IMR-90 (cell line): ENCODE data around the gene MTCH2. TPM values are rescaled to one million over a fixed set of nuclear protein-coding genes. Genes with fewer than 3 reads are reported as not detected.

Source experiments
- ATAC-seq: fragments of 200-7000 bp; cut with Tn5 transposase; 2 replicates; pipeline ENCODE4 v1.9.1; 2020; ENCODE audit warnings: low read depth, mild to moderate bottlenecking, moderate library complexity
- BruUV-seq: library from RNA; stranded (reverse); fragments of 400-500 nt; replicated peaks from 2 replicates; lab custom pipeline; 2021; lab: Mats Ljungman, UMichigan
- CTCF ChIA-PET: fragments of 300-600 bp; formaldehyde crosslinking; extraction: SDS; loops from one replicate; lab custom pipeline; 2021; ENCODE audit warnings: antibody characterized with exemption; lab: Yijun Ruan, JAX
- POLR2A ChIA-PET: fragments of 300-600 bp; sonication (Branson Sonifier 250); formaldehyde crosslinking; loops from one replicate; lab custom pipeline; 2022; ENCODE audit warnings: antibody characterized with exemption; ENCODE audit not compliant: unreplicated experiment; lab: Charles Lee
- DNase-seq: peaks from one replicate; pipeline ENCODE4 v3.0.0; 2013
- H2AFZ ChIP-seq: replicated peaks from 2 replicates; pipeline ENCODE3; 2013; ENCODE audit warnings: low read length, mild to moderate bottlenecking; ENCODE audit not compliant: poor library complexity
- H2AK5ac ChIP-seq: 2 replicates; pipeline ENCODE4 v1.6.1; 2013; ENCODE audit warnings: low read depth, low read length, inconsistent platforms
- H2AK9ac ChIP-seq: replicated peaks from 2 replicates; pipeline ENCODE3; 2013; ENCODE audit warnings: mild to moderate bottlenecking, low read depth, low read length, moderate library complexity; ENCODE audit not compliant: poor library complexity
- H2BK120ac ChIP-seq: 2 replicates; pipeline ENCODE4 v1.6.1; 2013; ENCODE audit warnings: low read depth, low read length, inconsistent platforms
- H2BK15ac ChIP-seq: 3 replicates; pipeline ENCODE4 v1.6.1; 2013; ENCODE audit warnings: low read depth, low read length, inconsistent platforms
- H2BK20ac ChIP-seq: 2 replicates; pipeline ENCODE4 v1.6.1; 2013; ENCODE audit warnings: low read depth, mild to moderate bottlenecking, inconsistent platforms, low read length, moderate library complexity
- H2BK5ac ChIP-seq: 2 replicates; pipeline ENCODE4 v1.6.1; 2013; ENCODE audit warnings: mild to moderate bottlenecking, low read depth, low read length, inconsistent platforms; ENCODE audit not compliant: poor library complexity, severe bottlenecking
- H3K14ac ChIP-seq: replicated peaks from 2 replicates; pipeline ENCODE4 v1.6.1; 2013; ENCODE audit warnings: low read depth, low read length, inconsistent platforms
- H3K18ac ChIP-seq: 2 replicates; pipeline ENCODE4 v1.6.1; 2013; ENCODE audit warnings: low read depth, low read length, control low read depth
- H3K23ac ChIP-seq: 2 replicates; pipeline ENCODE4 v1.6.1; 2013; ENCODE audit warnings: low read depth, low read length, inconsistent platforms
- H3K27ac ChIP-seq: 2 replicates; pipeline ENCODE4 v1.5.1; 2013; ENCODE audit warnings: mild to moderate bottlenecking, control low read depth, low read length; ENCODE audit not compliant: insufficient read depth
- H3K27me3 ChIP-seq: 2 replicates; pipeline ENCODE4 v1.6.1; 2013; ENCODE audit warnings: low read length; ENCODE audit not compliant: control insufficient read depth, insufficient read depth
- H3K36me3 ChIP-seq: 2 replicates; pipeline ENCODE4 v1.6.1; 2013; ENCODE audit warnings: low read length, mixed read lengths; ENCODE audit not compliant: control insufficient read depth, insufficient read depth
- H3K4ac ChIP-seq: 2 replicates; pipeline ENCODE4 v1.6.1; 2013; ENCODE audit warnings: low read depth, low read length, inconsistent platforms
- H3K4me1 ChIP-seq: 2 replicates; pipeline ENCODE4 v1.6.1; 2013; ENCODE audit warnings: low read length, mixed read lengths; ENCODE audit not compliant: control insufficient read depth, insufficient read depth
- H3K4me2 ChIP-seq: 2 replicates; pipeline ENCODE4 v1.6.1; 2013; ENCODE audit warnings: low read depth, mild to moderate bottlenecking, control low read depth, low read length, moderate library complexity
- H3K4me3 ChIP-seq: 2 replicates; pipeline ENCODE4 v1.5.1; 2013; ENCODE audit warnings: low read depth, mild to moderate bottlenecking, control low read depth, low read length, moderate library complexity; ENCODE audit not compliant: insufficient read depth
- H3K56ac ChIP-seq: 2 replicates; pipeline ENCODE4 v1.6.1; 2013; ENCODE audit warnings: low read length, inconsistent platforms; ENCODE audit not compliant: insufficient read depth; ENCODE audit errors: extremely low read depth
- H3K79me1 ChIP-seq, 2 experiments: 2 replicates each; pipeline ENCODE4 v1.6.1; 2013; ENCODE audit warnings: low read length in 2 of 2, inconsistent platforms in 1 of 2, low read depth in 1 of 2
- H3K9ac ChIP-seq: 2 replicates; pipeline ENCODE4 v1.6.1; 2013; ENCODE audit warnings: low read depth, low read length, control low read depth
- H3K9me1 ChIP-seq: 2 replicates; pipeline ENCODE4 v1.6.1; 2013; ENCODE audit warnings: low read length, inconsistent platforms; ENCODE audit not compliant: insufficient read depth
- H3K9me3 ChIP-seq: 2 replicates; pipeline ENCODE4 v1.6.1; 2013; ENCODE audit warnings: low read length; ENCODE audit not compliant: control insufficient read depth, insufficient read depth
- H4K20me1 ChIP-seq: 2 replicates; pipeline ENCODE4 v1.6.1; 2013; ENCODE audit warnings: low read length, inconsistent platforms; ENCODE audit not compliant: insufficient read depth
- H4K5ac ChIP-seq: 2 replicates; pipeline ENCODE4 v1.6.1; 2013; ENCODE audit warnings: mild to moderate bottlenecking, low read depth, low read length, control low read depth
- H4K8ac ChIP-seq, 2 experiments: 2 replicates each; pipeline ENCODE4 v1.6.1; 2013; ENCODE audit warnings: low read depth in 2 of 2, low read length in 2 of 2, control low read depth in 1 of 2, inconsistent platforms in 1 of 2
- H4K91ac ChIP-seq: 2 replicates; pipeline ENCODE4 v1.6.1; 2013; ENCODE audit warnings: low read depth, low read length, inconsistent platforms; ENCODE audit not compliant: insufficient read depth
- BHLHE40 ChIP-seq: fragments of 150-350 bp; IDR thresholded peaks from 2 replicates; pipeline ENCODE4 v1.6.1; 2016; ENCODE audit warnings: mild to moderate bottlenecking, low read depth, low read length
- CEBPB ChIP-seq: IDR thresholded peaks from 2 replicates; pipeline ENCODE4 v1.6.1; 2012; ENCODE audit warnings: low read depth, low read length, improper control_type of control experiment
- CHD1 ChIP-seq: IDR thresholded peaks from 2 replicates; pipeline ENCODE4 v1.6.1; 2012; ENCODE audit warnings: low read depth, low read length, improper control_type of control experiment
- FOS ChIP-seq: fragments of 150-350 bp; IDR thresholded peaks from 2 replicates; pipeline ENCODE4 v1.6.1; 2016; ENCODE audit warnings: low read depth, low read length
- MAFK ChIP-seq: IDR thresholded peaks from 2 replicates; pipeline ENCODE4 v1.6.1; 2012; ENCODE audit warnings: low read depth, low read length, improper control_type of control experiment
- MAZ ChIP-seq: IDR thresholded peaks from 2 replicates; pipeline ENCODE4 v1.6.1; 2012; ENCODE audit warnings: low read depth, mild to moderate bottlenecking, low read length, improper control_type of control experiment, moderate library complexity, borderline replicate concordance
- MXI1 ChIP-seq: IDR thresholded peaks from 2 replicates; pipeline ENCODE4 v1.6.1; 2012; ENCODE audit warnings: low read depth, mild to moderate bottlenecking, low read length, moderate library complexity, borderline replicate concordance
- NFE2L2 ChIP-seq: fragments of 150-350 bp; IDR thresholded peaks from 2 replicates; pipeline ENCODE4 v1.6.1; 2016; ENCODE audit warnings: low read depth, mild to moderate bottlenecking, low read length
- POLR2A ChIP-seq: IDR thresholded peaks from 2 replicates; pipeline ENCODE4 v1.6.1; 2012; ENCODE audit warnings: mild to moderate bottlenecking, low read depth, low read length
- RAD21 ChIP-seq: IDR thresholded peaks from 2 replicates; pipeline ENCODE4 v1.6.1; 2012; ENCODE audit warnings: low read length, improper control_type of control experiment
- RFX5 ChIP-seq: IDR thresholded peaks from 2 replicates; pipeline ENCODE4 v1.8.0; 2012; ENCODE audit warnings: low read depth, mild to moderate bottlenecking, low read length, moderate library complexity
- SMC3 ChIP-seq: fragments of 150-350 bp; IDR thresholded peaks from 2 replicates; pipeline ENCODE4 v1.6.1; 2016; ENCODE audit warnings: low read depth, mild to moderate bottlenecking, antibody characterized with exemption, low read length, moderate library complexity
- WGBS, 2 experiments: methylation state at CpG; one replicate each; pipeline versions ENCODE4 v1.1.5 to v1.1.7; 2013; ENCODE audit warnings: missing lambda C conversion rate in 2 of 2; ENCODE audit not compliant: insufficient read length in 1 of 2; ENCODE audit errors: extremely low coverage in 2 of 2; 5-methylcytosine and 5-hydroxymethylcytosine counted together
- dilution Hi-C: fragments of 300-500 bp; cut with HindIII; formaldehyde crosslinking; loops from one replicate; pipeline ENCODE4 v1.14.3; 2018; ENCODE audit warnings: low sequenced_read_pairs; ENCODE audit not compliant: unreplicated experiment
- in situ Hi-C: fragments of 300-500 bp; cut with MboI; formaldehyde crosslinking; loops from 3 replicates; pipeline ENCODE4 v1.14.3; 2019; ENCODE audit warnings: low sequenced_read_pairs, inconsistent platforms, mixed read lengths
- intact Hi-C: fragments of 100-400 bp; cut with micrococcal nuclease; formaldehyde crosslinking; loops from 2 replicates; pipeline ENCODE4 v1.10.0; 2022
- polyA plus RNA-seq, 3 experiments: library from polyadenylated mRNA; depleted of rRNA; stranded (reverse); fragments of >200 nt; gene quantifications; 2 replicates each; pipeline ENCODE4 v1.2.3, GENCODE V29; 2012; ENCODE audit warnings: low replicate concordance in 1 of 3
- total RNA-seq: library from RNA; depleted of rRNA; stranded (reverse); fragments of >200 nt; gene quantifications from 2 replicates; pipeline ENCODE4 v1.2.3, GENCODE V29; 2012
- TF ChIP-seq, protein P1 (sequence below): fragments of 150-350 bp; IDR thresholded peaks from 2 replicates; pipeline ENCODE4 v1.6.1; 2017; ENCODE audit warnings: mild to moderate bottlenecking, antibody characterized with exemption, low read length, low read depth
- TF ChIP-seq, protein P2 (sequence below): conservative IDR thresholded peaks from 2 replicates; pipeline ENCODE4 v1.5.1; 2012; ENCODE audit warnings: mild to moderate bottlenecking, low read depth, low read length, improper control_type of control experiment

Gene MTCH2
- total and polyA plus RNA-seq, 2 of the 4 experiments (the other 2 are of a cell fraction): 103 to 163 TPM

DNA sequence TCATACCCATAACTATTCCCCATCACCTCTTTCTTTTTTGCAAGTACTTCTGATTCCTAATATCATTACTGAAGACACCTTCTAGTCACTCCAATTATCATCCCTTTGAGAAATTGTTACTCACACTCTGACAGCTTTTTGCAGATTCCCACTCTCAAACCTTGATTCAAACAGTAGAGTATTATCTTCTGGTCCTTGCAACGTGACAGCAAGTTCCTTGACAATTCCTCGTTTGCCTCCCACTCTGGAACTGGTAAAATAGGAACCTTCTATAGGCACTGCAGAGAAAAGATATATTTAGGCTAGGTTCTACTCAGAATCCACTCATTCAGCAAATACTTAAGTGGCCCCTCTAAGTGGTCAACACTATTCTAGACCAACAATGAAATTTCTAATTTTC, 49.6 kb upstream of the MTCH2 start:
- no peak overlapping the region for H3K4me3 ChIP-seq
- intact Hi-C loops: no loop called here
- no peaks in the 10 kb centered on the region for H3K79me1 ChIP-seq
- H3K14ac ChIP-seq: no peak overlapping the region
- no peaks in the 10 kb centered on the region for H3K9me1 ChIP-seq
- no peak overlapping the region for H4K8ac ChIP-seq
- no peaks in the 10 kb centered on the region for H3K36me3 ChIP-seq
- H3K27me3 ChIP-seq: no peaks in the 10 kb centered on the region
- H3K4me1 ChIP-seq: no peaks in the 10 kb centered on the region
- H4K5ac ChIP-seq: no peak overlapping the region
- dilution Hi-C loops: no loop called here
- H2AK9ac ChIP-seq: no peak overlapping the region
- POLR2A ChIA-PET: no interaction called here
- no TSS peak for BruUV-seq
- no peak overlapping the region for H4K91ac ChIP-seq
- H3K18ac ChIP-seq: no peak overlapping the region
- in situ Hi-C loops: no loop called here
- no peak overlapping the region for H3K27ac ChIP-seq
- no peak overlapping the region for H3K4me2 ChIP-seq
- CTCF ChIA-PET: no interaction called here
- DNase-seq (no peak), ATAC-seq (no peak)
- no peaks in the 10 kb centered on the region for H3K9me3 ChIP-seq
- H2BK5ac ChIP-seq: no peak overlapping the region
- H3K23ac ChIP-seq: no peak overlapping the region
- H2AFZ ChIP-seq: no peak overlapping the region
- H2BK20ac ChIP-seq: no peak overlapping the region
- TF ChIP-seq SMC3 (no peak), CEBPB (no peak), MAFK (no peak), CHD1 (no peak), NFE2L2 (no peak), RFX5 (no peak), RAD21 (no peak), MAZ (no peak), POLR2A (no peak), FOS (no peak), BHLHE40 (no peak), MXI1 (no peak)
- TF ChIP-seq, protein P1, sequence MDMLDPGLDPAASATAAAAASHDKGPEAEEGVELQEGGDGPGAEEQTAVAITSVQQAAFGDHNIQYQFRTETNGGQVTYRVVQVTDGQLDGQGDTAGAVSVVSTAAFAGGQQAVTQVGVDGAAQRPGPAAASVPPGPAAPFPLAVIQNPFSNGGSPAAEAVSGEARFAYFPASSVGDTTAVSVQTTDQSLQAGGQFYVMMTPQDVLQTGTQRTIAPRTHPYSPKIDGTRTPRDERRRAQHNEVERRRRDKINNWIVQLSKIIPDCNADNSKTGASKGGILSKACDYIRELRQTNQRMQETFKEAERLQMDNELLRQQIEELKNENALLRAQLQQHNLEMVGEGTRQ: no peak
- TF ChIP-seq, protein P2, sequence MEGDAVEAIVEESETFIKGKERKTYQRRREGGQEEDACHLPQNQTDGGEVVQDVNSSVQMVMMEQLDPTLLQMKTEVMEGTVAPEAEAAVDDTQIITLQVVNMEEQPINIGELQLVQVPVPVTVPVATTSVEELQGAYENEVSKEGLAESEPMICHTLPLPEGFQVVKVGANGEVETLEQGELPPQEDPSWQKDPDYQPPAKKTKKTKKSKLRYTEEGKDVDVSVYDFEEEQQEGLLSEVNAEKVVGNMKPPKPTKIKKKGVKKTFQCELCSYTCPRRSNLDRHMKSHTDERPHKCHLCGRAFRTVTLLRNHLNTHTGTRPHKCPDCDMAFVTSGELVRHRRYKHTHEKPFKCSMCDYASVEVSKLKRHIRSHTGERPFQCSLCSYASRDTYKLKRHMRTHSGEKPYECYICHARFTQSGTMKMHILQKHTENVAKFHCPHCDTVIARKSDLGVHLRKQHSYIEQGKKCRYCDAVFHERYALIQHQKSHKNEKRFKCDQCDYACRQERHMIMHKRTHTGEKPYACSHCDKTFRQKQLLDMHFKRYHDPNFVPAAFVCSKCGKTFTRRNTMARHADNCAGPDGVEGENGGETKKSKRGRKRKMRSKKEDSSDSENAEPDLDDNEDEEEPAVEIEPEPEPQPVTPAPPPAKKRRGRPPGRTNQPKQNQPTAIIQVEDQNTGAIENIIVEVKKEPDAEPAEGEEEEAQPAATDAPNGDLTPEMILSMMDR: no peak
- H2BK120ac ChIP-seq: no peak overlapping the region
- no CpG with 5 or more reads among the region's 2 CpGs for WGBS, 2 experiments
- no peak overlapping the region for H3K56ac ChIP-seq
- H3K4ac ChIP-seq: no peak overlapping the region
- no peak overlapping the region for H2AK5ac ChIP-seq
- H2BK15ac ChIP-seq: no peak overlapping the region
- no peaks in the 10 kb centered on the region for H4K20me1 ChIP-seq
- no peak overlapping the region for H3K9ac ChIP-seq
